Skeletal muscle cell (primary cell): ENCODE measurements around the gene ISCU.

Experiments used
- DNase-seq: peaks from one replicate; pipeline ENCODE4 v3.0.0-alpha.2; 2010; ENCODE audit warnings: low read depth
- H3K4me3 ChIP-seq: 2 replicates; pipeline ENCODE4 v1.5.1; 2011; ENCODE audit warnings: low read depth, mild to moderate bottlenecking, control low read depth, low read length, moderate library complexity

ISCU gene

DNA sequence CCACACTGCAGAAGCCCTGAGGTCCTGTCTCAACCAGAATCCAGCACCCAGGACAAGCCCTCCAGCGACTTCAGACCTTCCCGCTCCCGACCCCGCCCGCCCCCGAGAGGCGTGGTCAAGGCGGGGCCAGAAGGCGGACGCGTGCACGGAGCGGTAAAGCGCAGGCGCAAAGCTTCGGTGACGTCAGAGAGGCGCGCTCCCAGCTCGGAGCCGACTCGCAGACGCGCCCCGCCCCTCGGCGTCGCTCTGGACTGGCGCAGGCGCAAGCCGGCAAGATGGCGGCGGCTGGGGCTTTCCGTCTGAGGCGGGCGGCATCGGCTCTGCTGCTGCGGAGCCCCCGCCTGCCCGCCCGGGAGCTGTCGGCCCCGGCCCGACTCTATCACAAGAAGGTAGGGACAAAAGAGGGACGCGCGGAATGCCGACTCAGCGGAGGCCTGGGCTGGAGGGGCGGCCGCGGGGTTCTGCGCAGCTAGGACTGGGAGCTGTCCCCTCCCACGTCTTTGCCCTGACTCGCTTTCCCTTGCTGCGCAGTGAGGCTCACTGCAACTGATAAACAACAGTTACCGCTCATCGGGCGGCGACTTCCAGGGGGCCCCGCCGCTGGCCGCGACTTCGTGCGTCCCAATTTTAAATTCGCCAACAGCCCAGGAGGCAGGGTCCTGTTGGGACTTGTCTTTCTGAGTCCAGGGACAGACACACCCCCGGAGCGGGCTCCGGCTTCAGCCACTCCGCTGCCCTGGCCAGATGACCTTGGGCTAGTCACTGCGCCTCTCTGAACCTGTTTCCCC lies at the start of gene ISCU:
Gene ISCU (plus strand): TSS at position 249 of the 788 bp plus-strand sequence. CDS start 27 bp downstream, at position 276.
- peak within 1 kb of the TSS; percentile 100 for H3K4me3 ChIP-seq
- peak; percentile 85 for DNase-seq

DNA sequence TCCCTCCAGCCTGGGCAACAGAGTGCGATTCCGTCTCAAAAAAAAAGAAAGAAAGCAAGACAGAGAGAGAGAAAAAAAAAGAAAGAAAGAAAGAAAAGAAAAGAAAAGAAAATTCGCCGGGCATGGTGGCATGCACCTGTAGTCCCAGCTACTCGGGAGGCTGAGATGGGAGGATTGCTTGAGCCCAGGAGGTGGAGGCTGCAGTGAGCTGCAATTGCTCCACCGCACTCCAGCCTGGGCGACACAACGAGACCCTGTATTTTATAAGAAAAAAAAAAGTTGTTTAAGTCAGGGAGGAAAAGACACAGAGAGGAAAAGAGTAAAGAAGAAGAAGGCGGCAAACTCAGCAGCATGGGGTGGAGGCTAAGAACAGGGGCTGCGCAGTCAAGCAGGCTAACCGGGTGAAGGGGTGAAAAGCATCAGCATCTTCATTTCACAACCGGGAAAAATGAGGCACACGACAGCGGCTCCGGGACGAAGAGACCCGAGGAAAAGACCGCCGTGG lies 47.9 kb upstream of the ISCU start:
- DNase-seq, result no peak
- peak overlapping the region; percentile 92 for H3K4me3 ChIP-seq

DNA sequence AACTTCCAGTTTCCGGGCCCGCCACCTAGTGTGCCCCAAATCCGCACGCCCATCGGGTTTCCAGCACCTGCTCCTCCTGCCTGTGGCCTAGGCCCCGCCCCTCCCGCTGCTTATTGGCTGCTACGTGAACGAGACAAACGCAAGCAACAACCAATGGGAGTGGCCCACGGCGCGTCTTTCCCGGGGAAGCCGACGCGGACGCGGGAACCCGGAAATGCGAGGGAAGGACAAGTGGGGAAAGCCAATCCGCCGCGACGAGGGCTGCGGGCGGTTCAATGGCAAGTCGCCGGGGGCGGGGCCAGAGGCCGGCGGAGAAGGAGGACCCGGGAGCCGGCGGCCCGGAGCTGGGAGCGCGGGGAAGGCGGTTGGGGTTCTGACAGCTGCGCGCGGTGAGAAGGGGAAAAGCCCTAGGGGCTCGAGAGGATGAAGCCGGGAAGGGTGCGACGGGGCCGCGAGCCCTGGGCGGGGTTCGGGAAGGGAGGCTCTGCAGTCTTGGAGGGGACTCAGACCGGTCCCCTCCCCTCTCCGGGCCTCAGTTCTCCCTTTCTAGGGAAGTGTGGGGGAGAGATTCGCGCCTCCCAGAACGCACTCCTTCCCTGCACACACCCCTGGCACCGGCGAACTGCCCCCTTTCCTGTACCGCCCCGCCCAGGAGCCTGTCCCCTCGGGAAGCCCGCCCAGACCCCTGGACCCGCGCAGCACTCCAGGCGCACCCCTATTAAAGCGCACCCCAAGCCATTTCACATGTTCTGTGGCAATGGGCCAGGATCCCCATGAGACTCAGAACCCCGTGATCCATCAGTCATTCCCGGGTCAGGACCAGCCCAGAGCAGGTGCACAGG lies 47.2 kb upstream of the ISCU start, which contains the start of gene FICD:
Gene FICD (plus strand): TSS at position 305 of the 842 bp plus-strand sequence. CDS start 1,696 bp downstream, outside the sequence.
- H3K4me3 ChIP-seq, result peak within 1 kb of the TSS; percentile 92
- peak; percentile 90 for DNase-seq

DNA sequence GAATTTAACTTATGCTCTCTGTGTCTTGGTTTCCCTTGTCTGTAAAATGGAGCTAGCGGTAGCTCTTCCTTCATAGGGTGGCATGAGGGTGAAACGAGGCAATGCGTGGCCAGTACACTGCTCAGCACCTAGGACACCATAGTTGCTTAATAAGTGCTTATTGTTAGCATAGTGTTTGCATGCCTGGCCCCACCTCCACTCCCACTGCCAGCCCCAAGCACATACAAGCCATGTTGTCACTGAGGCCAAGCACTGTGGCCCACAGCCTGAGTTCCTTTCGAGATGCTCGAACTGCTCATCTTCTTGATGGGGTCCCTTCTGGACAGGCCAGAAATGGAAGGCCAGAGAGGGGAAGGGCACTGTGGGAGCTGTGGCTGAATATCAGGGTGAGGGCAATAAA lies 46.5 kb upstream of the ISCU start:
- no peak for DNase-seq
- peak overlapping the region; percentile 92 for H3K4me3 ChIP-seq

DNA sequence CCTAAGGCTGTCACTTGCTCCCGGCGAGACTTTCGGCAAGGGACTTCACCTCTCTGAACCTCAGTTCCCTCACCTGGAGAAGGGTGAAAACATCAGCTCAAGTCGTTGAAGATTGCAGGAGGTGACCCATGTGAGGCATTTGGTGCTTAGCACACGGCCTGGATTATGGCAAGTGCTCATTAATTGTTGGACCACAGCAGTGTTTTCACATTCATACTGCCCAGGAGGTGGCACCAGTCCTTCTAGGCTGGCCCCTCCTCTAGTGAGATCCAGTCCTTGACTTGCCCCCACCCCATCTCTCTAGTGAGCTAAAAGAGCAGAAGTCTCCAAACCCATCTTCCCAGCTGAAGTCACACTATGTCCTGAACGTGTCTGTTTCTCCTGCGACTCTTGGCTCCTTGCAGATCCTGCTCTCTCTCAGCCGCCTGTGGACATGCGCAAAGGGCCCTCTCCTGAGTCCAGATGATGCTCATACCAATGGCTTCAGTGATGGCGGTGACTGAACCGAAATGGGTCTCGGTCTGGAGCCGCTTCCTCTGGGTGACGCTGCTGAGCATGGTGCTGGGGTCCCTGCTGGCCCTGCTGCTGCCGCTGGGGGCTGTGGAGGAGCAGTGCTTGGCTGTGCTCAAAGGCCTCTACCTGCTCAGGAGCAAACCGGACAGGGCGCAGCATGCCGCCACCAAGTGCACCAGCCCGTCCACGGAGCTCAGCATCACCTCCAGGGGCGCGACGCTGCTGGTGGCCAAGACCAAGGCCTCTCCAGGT lies 45.7 kb upstream of the ISCU start:
- H3K4me3 ChIP-seq, result no peak overlapping the region
- DNase-seq, result no peak

DNA sequence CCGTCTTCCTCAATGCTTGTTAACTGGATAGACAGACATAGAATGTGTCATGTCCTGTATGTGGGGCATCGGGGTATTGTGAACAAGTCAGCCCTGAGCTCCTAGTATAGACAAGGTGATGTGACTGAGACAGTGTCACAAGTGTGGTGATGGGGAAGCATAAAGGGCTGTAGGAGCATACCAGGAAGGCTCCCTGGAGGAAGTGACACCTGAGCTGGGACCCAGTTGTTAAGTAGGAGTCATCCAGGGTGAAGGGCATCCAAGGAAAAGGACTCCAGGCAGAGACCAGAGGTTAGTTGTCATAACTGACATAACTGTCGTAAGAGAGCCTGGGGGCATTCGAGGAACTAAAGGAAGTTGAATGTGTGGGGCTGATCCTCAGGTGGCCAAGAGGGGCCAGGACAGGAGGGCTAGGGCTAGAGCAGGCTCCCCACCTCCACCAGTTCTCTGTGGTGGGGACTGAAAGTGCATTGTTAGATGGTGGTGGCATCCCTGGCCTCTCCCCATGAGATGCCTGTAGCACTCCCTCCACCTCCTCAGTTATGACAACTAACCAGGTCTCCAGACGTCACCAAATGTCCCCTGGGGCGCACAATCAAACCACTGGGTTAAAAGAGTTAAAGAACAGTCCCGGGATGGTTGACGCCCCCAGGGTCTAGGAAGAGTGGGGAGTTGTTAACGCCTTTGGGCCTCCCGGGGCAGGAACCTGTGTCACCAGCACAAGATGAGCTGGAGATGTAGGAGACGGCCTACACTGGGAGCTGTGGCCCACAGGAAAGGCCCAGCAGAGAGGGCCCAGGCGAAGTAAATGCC lies 44.9 kb upstream of the ISCU start:
- DNase-seq, result no peak
- H3K4me3 ChIP-seq, result no peak overlapping the region

DNA sequence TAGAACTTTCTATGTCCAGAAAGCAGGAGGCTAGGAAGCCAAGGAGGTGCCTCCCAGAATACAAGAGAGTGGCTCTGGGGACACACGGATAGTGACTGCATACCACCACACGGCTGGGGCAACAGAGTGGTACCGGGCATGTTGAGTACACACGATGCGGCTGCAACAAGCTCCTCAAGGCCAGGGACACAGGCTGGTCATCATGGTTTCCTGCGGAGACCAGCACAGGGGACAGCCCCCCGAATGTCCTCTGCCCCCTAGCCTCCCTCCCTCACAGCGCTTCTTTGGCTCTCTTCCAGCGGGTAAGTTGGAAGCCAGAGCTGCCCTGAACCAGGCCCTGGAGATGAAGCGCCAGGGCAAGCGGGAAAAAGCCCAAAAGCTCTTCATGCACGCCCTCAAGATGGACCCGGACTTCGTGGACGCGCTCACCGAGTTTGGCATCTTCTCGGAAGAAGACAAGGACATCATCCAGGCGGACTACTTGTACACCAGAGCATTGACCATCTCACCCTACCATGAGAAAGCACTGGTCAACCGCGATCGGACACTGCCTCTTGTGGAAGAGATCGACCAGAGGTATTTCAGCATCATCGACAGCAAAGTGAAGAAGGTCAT lies 44.2 kb upstream of the ISCU start:
- no peak overlapping the region for H3K4me3 ChIP-seq
- DNase-seq, result no peak

DNA sequence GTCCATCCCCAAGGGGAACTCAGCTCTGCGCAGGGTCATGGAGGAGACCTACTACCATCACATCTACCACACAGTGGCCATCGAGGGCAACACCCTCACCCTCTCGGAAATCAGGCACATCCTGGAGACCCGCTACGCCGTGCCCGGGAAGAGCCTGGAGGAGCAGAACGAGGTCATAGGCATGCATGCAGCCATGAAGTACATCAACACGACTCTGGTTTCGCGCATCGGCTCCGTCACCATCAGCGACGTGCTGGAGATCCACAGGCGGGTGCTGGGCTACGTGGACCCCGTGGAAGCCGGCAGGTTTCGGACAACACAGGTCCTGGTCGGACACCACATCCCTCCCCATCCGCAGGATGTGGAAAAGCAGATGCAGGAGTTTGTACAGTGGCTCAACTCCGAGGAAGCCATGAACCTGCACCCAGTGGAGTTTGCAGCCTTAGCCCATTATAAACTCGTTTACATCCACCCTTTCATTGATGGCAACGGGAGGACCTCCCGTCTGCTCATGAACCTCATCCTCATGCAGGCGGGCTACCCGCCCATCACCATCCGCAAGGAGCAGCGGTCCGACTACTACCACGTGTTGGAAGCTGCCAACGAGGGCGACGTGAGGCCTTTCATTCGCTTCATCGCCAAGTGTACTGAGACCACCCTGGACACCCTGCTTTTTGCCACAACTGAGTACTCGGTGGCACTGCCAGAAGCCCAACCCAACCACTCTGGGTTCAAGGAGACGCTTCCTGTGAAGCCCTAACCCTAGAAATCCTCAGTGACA lies 43.5 kb upstream of the ISCU start:
- no peak overlapping the region for H3K4me3 ChIP-seq
- DNase-seq, result no peak

DNA sequence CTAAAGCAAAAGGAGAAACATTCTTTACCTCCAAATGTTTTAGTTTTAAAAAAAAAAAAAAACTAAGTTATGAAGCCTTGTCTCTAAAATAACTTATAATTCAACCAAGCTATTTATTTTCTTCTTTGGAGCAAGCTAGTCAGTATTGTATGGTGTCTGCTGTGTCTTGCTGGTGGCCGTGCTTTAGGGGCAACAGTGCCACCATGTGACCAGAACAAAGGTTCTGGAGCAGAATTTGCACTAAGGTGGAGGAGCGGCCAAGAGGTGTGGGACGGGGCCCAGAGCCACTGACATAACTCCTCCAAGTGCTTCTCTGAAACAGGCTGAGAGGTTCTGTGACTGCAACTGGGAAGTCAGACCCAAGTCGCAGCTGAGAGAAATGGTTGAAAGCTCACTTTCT lies 42.8 kb upstream of the ISCU start:
- H3K4me3 ChIP-seq, result no peak overlapping the region
- DNase-seq, result no peak

DNA sequence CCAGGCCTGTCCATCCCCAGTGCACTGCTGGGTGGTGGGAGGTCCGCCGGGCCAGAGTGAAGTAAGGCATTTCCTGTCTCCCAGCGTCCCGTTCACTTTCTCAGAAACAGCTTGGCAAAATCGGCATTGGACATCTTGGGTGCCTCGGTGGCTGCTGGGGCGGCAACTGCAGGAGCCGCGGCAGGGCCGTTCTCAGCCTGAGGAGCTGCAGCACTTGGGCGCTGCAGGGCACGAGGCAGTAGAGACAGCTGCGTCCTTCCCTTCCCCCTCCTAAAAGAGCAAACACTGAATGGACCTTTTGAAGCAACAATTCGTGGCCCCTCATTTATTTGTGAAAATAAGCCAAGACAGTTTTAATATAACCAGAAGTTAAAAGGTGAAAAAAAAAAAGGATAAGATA lies 39.0 kb upstream of the ISCU start:
- no peak for DNase-seq
- H3K4me3 ChIP-seq, result no peak overlapping the region

DNA sequence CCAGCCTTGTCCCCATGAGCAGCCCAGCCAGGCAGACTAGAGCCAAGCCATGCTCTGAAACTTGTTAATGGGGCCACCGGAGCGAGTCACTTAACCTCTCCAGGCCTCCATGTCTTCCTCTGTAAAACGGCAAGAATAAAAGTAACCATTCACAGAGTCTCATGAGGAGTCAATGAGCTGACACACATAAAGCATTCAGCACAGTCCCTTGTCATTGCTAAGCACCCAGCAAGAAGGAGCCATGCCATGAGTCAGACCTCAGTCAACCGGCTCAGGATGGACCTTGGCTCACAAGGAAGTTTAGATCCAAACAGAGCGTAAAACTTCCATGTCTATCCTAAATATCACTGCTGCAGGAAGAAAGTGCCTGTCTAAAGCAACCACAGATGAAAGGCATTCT lies 36.7 kb upstream of the ISCU start:
- no peak overlapping the region for H3K4me3 ChIP-seq
- DNase-seq, result no peak

DNA sequence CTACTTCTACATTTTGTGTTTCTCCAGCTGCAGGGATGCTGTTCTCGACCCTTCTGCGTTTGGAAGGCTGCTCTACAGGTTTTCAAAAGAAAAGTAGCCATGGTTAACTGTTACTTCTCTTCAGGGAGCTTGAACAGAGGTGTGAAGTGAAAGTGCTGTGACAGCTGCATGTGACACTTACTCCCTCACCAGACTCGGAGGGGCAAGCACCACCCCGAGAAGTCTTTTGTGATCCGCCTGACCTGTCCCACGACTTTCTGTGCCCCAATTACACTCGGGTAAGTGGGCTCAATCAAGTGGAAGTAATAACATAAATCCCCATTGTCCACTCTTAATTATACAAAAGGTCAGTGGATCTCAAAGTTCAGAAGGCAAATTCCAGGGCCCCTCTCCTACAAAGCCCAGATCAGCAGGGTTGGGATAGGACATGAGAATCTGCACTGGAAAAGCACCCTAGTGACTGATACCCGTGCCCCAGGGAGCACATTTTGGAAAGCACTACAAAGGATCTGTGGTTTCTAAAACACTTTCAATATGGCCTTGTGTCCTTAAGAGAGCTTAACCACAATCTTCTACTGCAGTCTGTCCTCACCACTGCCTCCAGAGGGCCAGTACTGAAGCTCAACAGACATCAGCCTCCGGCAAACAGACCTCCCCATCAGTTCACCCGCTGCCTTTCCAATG lies 35.8 kb upstream of the ISCU start:
- DNase-seq, result no peak
- no peak overlapping the region for H3K4me3 ChIP-seq

DNA sequence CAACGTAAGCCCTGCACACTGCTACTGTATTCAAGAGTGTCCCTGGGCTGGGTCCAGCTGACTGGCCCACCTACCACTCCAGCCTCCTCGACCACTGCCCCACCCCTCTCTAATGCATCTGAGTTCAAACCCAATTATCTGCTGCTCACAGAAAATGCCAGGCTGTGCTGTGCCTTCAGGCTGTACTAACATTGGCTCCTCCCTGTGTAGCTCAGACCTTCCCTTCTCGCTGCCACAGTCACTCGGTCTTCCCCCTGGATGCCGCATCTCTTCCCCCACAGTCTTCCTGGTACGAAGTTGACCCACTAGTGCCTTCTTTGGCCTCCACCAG lies 35.3 kb upstream of the ISCU start:
- H3K4me3 ChIP-seq, result no peak overlapping the region
- no peak for DNase-seq

DNA sequence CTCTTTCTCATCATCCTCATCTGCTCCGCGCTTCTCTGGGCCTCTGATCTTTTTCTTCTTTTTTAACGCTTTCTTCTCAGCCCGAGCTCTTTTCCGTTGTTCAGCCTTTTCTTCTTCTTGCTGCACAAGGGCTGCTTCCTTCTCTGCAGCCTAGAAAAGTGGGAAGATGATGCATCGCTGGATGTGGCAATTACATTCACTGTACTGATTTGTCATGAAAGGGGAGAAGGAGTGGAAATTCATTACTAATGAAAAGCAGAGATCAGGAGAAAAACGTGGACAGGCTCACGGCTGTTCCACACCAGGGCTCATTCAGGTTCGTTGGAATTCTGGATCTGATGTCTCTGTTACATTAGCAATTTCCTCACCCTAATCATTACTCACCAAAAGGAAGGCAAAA lies 32.2 kb upstream of the ISCU start:
- no peak for DNase-seq
- H3K4me3 ChIP-seq, result no peak overlapping the region

DNA sequence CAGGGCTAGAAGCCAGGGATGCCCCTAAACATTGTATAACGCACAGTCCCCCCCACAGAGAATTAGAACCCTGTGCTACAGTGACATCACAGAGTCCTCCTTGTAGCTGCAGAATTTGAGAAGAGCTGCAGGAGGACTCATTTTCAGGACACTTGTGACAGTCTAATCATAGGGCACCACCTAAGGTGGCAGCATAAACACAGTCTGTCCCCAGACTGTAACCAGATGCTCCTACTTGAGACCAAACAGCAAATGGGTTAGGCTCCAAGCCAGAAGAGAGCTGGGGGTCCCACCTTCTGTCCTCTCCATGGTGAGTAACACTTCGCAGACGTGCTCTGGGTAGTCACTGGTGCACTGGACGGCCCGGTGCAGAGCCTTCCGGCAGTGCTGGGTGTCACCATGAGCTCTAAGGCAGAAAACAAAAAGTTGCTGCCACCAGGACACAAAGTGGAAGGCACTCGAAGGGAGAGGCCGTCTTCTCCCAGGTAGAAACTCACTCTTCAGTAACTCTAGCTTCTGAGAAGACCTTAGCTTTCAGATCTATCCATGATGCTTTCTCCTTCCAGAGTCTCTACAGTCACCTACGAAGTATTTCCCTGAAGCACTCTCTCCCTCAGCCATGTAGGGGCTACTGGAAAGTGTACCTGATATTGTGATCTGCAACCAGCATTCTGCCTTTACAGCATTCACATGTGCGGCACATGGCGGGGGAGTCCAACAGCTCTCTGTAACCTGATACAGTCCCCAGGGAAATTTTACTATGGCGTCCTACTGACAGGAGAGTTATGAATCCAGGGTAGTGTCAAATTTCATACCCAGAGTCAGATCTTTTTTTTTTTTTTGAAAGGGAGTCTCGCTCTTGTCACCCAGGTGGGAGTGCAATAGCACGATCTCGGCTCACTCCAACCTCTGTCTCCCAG lies 30.2 kb upstream of the ISCU start:
- no peak for DNase-seq
- H3K4me3 ChIP-seq, result no peak overlapping the region

DNA sequence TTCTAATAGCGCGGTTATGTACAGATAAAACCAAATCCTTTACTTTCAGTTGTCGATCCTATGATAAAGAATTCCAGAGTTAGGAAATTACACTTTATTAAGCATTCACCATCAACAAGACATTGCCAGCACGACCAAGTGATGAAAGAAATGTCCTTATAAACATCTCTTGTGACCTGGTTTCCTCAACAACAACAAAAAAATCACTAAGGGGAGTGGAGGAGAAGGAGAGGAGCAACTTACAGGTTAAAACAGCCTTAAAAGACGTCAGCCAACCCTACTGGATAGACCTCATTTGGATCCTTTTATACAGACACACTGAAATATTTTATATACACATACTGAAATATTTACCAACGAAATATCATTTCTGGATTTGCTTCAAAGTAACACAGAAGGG lies 24.2 kb upstream of the ISCU start:
- no peak for DNase-seq
- H3K4me3 ChIP-seq, result no peak overlapping the region
